NCI-H2029 (cell line): Measurements from ENCODE around the gene NPDC1.
A peak's percentile ranks its signal among the peaks of the same experiment; 100 is the strongest.
"Not testable (repeated sequence)": the region's sequence is repeated elsewhere in the genome, so short reads cannot be mapped to it uniquely, and the experiment has no call there.

Experiments used
- DNase-seq: peaks from one replicate; lab custom pipeline; 2025; lab: John Stamatoyannopoulos, UW

The NPDC1 gene

GRCh38 chr9:137011156-137011555 is 34.8 kb downstream of the NPDC1 start:
- no peak for DNase-seq

DNA sequence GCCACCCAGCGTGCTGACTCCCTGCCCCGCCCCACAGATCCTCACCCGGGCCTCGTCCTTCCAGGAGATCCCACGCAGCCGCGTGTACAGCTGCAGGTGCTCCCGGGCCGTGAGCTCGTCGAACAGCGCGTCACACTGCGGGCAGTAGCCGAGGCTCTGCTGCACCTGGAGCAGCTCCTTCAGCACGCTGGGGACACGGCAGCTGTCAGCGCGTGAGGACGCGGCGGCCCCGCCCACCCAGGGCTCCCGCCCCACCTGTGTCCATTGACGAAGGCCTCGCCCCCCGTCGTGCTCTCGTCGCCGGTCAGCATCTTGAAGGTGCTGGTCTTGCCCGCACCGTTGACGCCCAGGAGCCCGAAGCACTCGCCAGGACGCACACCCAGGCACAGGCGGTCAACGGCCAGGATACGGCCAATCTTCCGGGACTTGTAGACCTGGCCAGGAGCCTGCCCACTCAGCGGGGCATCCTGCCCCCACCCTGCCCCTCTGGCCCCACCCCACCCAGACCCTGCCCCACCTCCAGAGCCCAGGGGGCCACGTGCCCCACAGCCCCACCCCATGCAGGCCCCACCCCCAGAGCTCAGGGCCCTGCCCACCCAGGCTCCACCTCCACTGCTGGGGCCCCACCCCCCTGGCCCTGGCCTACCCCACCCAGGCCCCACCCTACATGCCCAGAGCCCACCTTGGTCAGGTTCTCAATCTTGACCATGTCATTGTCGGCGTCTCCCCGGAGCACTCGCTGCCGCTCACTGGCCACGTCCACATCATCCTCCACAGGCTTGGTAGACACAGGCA is 35.8 kb downstream of the NPDC1 start:
- DNase-seq: peak; percentile 72

DNA sequence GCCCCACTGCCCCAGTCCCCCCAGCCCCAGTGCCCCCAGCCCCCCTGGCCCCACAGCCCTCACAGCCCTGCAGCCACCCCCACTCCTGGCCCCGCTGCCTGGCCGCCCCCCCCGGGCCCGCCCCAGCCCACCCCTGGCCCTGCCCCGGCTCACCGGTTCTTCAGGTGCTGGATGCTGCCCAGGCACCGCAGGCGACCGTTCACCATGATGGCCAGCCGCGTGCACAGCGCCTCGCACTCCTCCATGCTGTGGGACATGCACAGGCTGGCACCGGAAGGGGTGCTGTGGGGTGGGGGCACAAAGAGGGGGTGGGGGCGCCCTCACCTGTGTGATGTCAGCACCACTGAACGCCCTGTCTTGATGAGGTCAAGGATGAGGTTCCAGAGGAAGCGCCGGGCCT is 36.8 kb downstream of the NPDC1 start:
- no peak for DNase-seq

DNA sequence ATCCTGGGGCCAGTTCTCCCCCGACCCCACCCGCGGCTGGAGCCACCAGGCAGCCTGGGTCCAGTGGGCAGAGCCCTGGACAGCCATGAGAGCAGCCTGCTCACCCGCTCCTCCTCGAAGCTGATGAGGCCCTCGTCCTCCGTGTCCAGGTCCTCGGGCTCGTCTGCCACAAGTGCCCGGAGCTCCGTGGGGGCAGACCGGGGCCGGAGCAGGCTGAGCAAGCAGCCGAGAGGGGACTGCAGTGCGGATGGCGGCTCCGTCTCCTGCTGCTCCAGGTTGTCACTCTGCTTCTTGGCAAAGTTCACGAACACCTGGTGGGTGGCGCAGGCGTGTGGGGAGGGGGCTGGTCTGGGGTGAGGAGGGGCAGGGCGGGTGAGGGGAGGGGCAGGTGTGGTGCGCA is 37.7 kb downstream of the NPDC1 start:
- no peak for DNase-seq

GRCh38 chr9:137007816-137008270 is 38.1 kb downstream of the NPDC1 start:
- DNase-seq: no peak

- DNase-seq: peak; percentile 74
Measured at GRCh38 chr9:137007108-137007815, 38.7 kb downstream of the NPDC1 start.

GRCh38 chr9:137006116-137007003 is 39.6 kb downstream of the NPDC1 start:
- DNase-seq: no peak

DNA sequence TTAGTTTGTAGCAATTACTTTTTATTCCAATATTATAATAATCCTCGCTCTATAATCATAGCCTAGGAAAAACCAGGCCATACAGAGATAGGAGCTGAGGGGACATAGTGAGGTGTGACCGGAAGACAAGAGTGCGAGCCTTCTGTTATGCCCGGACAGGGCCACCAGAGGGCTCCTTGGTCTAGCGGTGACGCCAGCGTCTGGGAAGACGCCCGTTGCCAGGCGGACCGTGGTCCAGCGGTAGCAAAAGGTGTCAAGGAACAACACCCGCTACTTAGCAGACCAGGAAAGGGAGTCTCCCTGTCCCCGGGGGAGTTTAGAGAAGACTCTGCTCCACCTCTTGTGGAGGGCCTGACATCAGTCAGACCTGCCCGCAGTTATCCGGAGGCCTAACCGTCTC is 41.7 kb downstream of the NPDC1 start:
- DNase-seq: not testable (repeated sequence)

GRCh38 chr9:137002646-137003041 is 43.3 kb downstream of the NPDC1 start:
- no peak for DNase-seq

GRCh38 chr9:137001857-137002645 is 43.9 kb downstream of the NPDC1 start:
- DNase-seq: no peak

DNA sequence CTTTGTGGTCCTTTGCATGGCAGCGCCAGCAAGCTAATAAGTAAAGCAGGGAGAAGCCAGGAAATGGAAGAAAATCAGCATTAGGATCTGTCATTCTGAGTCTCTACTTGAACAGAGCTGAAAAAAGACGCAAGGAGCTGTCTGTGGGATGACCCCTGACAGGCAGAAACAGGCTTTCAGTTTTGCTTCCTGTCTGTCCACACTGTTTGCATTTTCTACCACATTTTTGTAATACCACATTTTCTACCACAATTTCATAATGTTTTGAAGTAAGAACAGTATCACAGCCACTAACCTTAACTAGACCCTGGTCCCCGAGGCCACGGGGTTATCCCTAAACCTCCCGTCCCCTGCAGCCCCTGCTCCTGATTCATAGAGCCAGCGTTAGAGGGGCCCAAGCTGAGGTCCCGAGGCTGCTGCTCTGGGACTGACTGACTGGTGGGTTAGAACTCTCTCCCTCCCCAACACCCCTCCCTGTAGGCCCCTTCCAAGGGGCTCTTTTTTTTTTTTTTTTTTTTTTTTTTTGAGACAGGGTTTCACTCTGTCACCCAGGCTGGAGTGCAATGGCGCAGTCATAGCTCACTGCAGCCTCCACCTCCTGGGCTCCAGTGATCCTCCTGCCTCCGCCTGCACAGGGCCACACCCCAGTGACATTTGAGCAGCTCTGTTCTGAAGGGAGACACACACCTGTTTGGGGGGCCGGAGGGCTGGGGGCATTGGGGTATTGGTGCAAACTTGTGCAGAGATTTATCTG is 45.6 kb downstream of the NPDC1 start:
- no peak for DNase-seq

DNA sequence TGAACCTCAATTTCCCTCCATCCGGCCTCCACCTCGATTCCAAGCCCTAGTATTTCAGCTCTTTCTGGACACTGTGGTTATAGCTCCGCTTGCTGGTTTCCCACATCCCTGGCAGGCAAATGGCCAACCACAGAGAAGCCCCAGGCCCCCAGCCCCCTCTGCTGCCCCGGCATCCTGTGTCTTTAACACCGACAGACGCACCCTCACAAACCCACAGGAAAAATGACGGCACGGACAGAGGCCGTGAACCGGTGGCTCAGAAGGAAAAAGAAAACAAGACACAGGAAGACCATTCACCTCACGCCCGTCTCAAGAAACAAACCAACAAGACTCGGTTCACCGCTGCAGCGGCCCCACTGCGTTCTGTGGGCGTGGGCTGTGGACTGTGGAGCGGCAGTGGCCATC is 48.1 kb downstream of the NPDC1 start:
- DNase-seq: no peak

GRCh38 chr9:136997371-136997770 is 48.6 kb downstream of the NPDC1 start:
- no peak for DNase-seq

DNA sequence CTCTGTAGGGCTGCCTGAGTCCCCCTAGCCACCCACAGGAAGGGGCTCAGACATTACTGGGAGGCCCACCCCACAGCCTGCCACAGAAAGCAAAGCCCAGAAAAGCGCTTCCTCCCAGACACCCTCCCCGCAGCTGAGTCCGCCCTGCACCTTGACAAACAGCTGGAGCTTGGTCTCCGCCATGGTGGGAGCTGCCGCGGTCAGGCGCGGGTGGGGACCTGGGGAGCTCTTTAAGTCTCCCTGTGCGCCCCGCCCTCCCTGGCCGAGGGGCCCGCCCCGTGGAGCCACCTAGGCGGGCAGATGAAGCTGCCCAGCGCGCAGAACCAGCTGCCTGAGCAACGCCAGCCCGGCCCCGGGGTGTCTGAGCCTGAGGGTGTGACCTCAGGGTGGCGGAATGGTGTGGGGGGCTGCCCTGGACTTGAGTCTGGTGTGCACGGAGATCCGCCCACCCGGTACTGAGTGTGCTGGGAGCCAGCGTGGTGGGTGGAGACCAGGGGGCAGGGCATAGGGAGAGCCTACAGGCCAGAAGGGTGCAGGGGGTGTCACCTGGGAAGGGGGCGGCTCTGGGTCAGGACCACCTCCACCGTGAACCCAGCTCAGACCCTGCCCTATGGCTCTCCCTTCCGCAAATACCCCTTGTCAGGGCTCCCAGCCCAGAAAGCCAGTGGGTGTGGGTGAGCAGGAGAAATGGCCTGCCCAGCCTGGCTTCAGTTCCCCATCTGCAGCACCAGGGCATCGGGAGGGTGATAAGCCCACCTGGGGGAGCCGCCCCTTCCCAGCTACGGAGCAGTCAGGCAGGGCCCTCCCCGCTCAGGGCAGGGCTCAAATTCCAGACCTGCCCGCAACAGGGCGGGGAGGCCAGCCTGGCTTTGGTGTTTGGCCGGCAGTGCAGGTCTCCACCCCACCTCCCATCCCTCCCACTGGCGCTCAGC is 49.4 kb downstream of the NPDC1 start, which contains the start of gene CLIC3:
TSS of gene CLIC3 (minus strand) at position 208 of the 932 bp plus-strand sequence. CDS start at position 183, 25 bp downstream.
- DNase-seq: no peak

GRCh38 chr9:136995772-136996311 is 50.1 kb downstream of the NPDC1 start:
- peak; percentile 61 for DNase-seq

DNA sequence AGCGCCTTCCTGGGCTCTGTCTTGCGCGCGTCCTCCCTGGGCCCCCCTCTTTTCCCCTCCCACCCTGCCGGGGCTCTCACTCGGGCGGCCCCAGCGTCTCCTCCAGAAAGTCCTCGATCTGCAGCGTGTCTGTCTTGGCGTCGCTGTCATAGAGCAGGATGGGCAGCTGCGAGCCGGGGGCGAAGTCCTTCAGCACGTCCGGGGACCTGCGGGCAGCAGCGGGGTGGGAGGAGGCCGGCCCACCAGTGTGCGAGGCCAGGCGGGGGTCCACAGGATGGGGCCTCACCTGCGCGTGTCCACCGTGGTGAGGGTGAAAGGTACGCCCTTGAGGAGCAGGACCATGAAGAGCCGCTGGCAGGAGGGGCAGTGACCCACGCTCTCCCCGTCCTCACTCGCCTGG is 50.6 kb downstream of the NPDC1 start:
- no peak for DNase-seq

- DNase-seq: no peak
Measured at GRCh38 chr9:136994888-136995230, 51.1 kb downstream of the NPDC1 start.

DNA sequence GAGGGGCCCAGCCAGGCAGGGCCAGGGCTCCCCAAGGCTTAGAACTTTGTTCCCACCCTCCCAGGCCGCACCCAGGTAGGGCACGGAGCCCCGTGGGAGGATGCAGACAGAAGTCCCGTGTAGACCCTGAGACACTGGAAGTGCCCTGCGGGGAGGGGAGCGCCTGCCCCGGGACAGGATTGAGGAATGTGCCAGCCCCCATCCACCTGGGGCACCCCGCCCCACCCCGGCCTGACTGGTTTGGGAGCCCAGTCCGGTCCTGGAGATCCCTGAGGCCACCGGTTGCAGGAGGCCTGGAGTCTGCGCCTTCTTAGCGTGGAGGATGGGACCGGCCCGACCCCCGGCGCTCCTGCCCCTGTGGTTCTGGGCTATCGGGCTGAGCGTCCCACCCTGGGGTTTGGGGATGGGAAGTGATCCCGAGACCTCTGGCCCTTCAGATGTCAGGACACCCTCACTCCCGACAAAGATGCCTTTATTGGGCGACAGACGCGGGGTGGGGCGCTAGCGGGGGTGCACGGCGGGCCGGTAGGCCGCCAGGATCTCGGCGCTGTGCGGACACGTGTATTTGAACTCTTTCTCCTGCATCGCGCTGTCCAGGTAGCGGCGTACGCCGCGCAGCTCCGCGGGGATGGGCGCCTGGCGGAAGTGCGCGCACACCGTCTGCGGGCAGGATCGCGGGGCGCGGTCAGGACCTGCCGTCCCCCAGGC is 51.6 kb downstream of the NPDC1 start:
- DNase-seq: no peak
